GM21515 (cell line): ENCODE measurements around the gene CALHM2.

Source experiments
- ATAC-seq: cut with Tn5 transposase; IDR thresholded peaks from one replicate; pipeline ENCODE4 v1.9.1; 2021; ENCODE audit not compliant: unreplicated experiment

Gene CALHM2

DNA sequence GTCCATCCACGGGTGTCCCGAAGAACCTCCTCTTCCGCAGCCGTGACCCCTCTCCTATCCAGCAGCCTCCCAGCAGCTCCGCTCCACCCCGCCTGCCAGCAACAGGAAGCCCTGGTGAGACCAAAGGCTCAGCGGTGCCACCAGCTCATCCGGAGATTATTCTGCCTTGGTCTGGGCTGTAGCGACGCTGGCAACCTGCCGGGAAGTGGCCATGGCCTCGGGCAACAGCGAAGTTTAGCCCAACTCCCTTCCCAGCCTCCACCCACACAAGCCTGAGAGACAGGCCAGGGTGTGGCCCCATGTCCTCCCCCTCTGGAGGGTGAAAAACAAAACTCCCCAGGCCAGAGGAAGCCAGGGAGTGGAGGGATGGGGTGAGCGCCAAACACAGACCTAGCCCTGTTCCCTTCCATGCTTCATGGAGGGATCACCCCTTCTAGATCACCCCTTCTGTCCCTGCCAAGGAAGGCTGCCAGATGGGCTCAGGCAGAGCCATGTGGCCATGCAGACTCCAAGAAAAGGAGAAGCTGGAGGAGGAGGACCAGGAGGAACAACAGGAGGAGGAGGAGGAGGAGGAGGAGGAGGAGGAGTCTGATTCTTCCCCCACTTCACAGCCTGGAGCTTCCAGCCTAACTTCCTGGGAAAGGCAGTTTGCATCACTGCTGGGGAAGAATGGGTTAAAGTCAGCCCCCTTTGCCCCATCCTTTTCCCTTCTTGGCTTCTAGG is 918 bp downstream of the CALHM2 start:
- no peak for ATAC-seq

DNA sequence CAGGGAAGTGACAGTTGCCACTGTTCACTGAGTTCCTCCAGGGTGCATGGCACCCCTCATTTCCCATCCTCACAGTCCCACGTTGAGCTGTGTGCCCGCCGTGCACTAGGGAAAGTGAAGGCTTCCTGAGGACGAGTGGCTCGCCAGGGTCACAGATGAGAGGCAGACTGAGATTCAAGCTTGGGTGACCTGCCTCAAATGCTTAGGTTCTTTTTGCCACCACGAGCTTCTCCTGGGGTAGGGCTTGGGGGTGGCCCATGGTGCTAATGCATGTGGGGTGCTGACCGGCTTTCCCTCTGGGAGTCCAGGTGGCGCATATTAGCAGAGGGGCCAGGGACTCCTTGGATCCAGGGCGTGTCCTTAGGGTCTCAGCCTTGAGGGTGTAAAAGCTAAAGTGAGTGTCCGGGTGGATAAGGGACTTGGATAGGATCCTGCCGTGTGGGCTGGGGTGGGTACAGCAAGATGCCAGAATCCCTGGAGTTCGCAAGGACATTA is 1.9 kb downstream of the CALHM2 start:
- no peak for ATAC-seq

DNA sequence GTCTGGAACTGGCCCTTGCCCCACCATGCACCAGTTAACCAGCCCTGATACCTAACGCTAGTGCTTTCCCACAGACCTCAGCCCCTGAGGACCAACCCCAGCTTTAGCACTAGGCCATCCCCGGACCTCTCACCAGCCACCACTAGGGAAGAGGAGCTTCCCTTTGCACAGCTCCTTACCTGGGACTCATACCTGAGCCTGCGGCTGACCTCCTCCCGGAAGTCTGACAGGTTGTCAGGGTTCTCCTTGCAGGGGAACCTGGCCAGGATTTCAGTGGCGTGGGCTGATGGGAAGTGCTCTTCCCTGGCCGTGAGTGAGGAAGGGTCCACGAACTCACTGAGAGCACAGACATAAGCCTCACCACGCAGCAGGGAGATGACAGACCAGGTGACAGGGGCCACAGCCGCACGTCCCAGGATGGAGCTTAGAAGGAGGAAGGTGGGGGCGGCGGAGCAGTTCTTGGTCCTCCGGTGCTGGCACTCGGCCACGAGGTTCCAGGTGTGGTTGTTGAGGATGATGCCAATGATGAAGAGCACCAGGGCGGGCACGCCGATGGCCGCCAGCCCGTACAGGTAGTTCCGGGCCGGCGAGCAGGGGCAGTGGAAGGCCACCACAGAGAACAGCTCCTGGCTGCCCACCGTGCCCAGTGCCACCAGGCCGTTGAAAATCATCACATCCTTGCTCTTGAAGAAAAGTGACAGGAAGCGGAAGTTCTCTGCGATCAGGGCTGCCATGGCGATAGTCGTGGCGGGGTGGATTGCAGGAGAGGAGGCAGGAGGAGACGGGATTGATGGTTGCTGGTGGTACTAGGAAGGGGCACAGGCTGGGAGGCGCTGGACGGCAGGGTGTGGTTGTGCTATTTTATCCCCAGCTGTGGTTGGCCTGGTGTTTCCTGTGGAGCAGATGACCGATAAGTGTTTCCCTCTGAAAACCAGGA is 2.7 kb downstream of the CALHM2 start:
- no peak for ATAC-seq

DNA sequence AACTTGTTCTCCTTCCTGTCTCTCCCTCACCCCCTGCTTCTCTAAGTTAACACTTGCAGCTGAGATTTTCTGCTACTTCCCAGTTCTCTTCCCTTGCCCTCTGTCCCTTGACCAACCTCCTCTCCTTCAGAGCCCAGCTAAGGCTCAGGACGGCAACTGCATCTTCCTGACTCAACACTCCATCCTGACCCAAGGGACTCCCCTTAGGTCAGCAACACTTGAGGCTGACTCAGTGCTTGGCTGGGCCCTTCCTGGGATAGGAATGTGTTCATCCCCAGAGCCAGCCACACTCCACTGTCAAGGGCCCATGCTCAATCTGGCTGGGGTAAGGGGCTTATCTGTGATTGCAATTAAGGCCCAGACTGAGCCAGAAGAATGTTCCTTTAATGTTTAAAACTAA is 3.4 kb downstream of the CALHM2 start:
- no peak for ATAC-seq

DNA sequence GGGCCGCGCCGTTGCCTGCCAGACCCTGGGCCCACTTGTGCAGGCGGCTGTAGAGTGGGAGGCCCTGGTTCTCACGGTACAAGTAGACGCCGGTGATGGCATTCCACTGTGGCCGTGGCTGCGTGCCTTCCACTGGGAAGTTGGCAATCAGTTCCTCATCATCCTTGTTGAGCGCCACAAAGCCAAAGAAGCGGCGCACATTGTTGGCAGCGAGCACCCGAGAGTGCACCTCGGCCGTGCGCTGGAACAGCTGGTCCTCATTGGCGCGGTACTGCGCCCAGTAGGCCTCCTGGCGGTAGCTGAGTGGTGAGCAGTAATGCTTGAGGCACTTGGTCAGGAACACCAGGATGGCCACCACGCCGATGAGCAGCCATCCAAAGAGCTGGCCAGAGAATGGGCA is 5.0 kb downstream of the CALHM2 start:
- no peak for ATAC-seq

DNA sequence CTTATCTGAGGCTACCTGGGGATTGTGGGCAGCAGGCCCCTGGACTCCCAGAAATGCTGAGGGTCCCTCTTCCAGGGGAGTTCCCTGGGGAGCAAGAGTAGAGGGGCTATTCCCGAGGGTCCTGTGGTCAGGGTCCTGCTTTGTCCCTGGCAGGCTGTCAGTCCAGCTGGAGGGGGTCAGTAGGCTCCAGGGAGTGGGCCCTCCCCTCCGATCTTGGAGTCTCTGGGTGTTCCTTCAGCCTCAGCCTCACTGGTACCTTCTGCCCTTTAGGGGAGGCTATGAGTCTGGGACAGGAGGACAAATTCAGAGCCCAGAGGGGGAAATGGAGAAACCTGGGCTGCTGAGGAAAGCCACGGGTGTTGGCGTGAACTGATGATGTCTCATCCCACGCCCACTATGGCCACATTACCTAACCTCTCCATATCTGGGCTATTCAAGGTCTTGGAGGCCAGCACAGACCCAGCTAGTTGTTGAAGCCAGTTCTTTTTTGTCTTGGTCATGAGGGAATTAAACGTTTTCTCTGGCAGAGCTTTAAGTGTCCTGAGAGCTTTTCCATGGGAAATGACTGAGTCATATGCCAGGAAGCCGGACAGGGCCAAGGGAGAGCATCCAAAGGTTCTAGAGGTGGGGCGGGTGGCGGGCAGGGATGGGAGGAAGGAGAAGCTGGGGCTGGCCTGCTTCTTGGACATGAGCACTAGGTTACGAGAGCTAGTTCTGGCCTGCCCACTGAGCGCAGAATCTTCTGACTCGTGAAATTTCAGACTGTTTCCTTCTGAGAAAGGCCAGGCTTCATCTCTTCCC is 6.2 kb downstream of the CALHM2 start:
- ATAC-seq: no peak

DNA sequence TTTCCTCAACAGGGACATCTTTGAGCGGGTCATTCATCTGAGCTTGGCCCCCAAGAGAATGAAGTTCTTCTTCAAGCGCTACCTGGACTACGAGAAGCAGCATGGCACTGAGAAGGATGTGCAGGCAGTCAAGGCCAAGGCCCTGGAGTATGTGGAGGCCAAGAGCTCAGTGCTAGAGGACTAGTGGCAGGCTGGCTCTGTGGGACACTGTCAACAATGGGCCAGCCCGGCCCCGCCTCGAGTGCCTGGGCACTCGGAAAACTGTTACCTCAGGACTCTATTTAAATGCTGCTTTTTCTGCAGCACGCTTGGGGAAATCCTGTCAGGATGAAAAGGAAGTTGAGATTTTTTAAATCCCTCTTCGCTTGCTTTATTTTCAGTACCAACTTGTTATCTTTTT is 6.8 kb downstream of the CALHM2 start:
- ATAC-seq: no peak

DNA sequence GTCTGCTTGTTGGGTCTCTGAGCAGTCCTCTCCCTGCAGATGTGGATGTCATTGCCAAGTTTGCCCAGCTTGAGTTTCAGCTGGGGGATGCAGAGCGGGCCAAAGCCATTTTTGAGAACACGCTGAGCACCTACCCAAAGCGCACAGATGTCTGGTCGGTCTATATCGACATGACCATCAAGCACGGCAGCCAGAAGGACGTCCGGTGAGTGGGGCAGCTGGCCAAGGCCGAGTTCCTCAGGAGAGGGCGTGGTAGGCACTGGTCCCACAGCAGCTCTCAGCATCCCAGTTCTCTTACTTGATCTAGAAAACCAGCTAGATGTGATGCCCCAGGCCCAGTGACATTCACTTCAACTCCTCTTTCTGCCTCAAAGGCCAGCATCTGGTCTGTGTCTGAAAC is 7.7 kb downstream of the CALHM2 start:
- no peak for ATAC-seq

DNA sequence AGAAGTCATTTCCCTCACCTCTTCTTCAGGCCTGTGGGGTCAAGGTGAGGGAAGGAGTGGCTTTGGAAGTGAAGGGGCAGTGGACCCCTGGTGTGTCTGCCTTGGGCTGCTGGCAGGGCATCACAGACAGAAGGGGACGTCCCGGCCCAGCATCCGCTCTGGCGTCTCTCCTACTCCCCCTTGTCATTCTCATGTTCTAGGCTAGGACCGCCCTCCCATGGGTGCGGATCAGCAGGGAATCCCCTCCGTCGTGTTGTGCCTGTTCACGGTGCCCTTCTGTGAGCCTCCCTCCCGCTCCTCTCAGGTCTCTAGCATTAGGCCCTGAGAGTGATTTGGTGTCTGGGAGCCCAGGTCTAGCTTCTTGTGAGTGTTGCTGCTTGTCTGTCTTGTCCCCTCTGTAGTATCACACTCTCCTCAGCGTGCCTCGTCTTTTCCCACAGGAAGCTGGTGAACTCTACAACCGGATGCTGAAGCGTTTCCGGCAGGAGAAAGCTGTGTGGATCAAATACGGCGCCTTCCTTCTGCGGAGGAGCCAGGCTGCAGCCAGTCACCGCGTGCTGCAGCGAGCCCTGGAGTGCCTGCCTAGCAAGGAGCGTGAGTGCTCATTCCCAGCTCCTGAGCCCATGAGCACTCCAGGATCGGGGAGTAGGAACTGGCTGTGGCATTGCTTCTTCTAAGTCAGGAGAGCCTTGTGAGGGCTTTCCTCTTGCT is 8.5 kb downstream of the CALHM2 start:
- ATAC-seq: no peak

DNA sequence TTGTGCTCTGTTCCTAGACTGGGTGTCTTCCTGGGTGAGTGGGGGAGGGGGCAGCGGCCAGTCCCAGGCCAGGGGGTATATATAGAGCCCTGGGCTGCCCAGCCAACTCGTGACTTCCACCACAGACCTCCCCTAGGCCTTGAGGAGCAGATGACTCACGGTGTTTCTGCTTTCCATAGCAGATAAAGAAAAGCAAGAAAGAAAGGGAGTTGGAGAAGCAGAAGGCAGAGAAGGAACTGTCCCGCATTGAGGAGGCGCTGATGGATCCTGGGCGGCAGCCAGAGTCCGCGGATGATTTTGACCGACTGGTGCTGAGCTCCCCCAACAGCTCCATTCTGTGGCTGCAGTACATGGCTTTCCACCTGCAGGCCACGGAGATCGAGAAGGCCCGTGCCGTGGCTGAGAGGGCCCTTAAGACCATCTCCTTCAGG is 10.1 kb downstream of the CALHM2 start:
- no peak for ATAC-seq

DNA sequence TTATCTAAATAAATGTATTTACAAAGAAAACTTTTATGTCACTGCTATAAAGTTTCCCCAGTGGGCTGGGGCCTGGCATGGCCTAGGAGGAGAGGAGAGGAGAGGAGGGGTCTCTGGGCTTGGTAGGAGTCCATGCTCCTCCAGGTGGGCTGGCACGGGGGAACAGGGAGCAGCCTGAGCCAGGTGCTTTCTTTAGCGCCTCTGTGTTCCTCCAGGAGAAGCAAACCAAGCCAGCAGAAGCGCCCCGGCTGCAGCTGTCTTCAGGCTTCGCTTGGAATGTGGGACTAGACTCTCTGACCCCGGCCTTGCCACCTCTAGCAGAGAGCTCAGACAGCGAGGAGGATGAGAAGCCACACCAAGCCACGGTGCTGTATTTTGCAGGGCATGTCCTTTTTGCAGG is 10.6 kb downstream of the CALHM2 start:
- ATAC-seq: no peak

DNA sequence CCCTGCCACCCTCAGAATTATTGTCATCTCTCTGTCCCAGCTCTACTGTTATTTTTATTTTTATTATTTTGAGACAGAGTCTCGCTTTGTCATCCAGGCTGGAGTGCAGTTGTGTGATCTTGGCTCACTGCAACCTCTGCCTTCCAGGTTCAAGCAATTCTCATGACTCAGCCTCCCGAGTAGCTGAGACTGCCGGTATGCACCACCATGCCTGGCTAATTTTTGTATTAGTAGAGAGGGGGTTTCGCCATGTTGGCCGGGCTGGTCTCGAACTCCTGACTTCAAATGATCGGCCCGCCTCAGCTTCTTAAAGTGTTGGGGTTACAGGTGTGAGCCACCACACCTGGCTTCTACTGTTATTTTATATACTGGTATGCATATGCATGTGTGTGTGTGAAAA is 11.0 kb downstream of the CALHM2 start:
- ATAC-seq: no peak

DNA sequence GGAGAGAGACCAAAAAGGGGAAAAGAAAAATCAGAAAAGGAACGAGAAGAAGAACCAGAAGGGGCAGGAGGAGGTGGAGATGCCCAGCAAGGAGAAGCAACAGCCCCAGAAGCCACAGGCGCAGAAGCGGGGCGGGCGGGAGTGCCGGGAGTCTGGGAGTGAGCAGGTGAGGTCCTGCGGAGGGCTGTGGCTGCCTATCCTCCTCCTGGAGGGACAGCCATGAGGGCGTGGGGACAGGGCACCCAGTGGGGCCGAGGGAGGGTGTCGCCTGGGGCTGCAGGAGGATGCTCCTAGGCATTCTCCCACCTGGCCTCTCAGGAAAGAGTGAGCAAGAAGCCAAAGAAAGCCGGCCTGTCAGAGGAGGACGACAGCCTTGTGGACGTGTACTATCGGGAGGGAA is 11.8 kb downstream of the CALHM2 start:
- ATAC-seq: no peak

DNA sequence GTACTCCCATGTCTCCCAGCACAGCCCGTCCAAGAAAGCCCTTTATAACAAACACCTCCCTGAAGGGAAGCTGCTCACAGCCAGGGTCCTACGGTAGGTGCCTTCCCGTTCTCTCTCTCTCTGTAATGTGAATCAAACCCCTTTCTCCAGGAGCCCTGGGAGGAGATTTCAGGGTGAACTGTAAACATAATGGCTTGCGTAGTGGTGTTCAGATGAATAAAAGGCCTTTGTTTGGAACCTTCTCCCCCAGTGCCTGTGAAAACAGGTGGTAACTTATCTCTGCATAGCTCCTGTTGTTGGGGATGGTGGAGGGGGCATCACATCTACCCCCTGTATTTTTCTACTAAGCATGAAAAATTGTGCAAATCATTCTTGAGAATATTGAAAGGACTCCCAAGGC is 12.4 kb downstream of the CALHM2 start:
- ATAC-seq: no peak

DNA sequence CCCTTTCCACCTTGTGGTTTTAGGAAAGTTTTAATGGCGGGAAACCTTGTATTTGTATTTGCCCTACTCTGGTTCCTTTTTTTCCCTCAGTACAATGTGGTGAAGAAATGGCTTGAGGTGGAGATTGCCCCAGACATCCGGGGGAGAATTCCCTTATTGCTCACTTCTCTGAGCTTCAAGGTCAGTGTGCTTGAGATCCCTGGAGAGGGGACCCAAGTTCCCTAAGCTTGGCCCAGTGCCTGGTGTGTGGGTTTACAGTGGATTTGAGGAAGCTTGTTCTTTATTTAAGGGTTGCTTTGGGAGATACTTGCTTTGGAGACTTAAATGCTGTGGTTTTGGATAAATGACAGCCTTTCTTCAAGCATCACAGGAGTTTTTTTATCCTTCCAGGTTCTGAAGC is 18.3 kb downstream of the CALHM2 start:
- ATAC-seq: no peak

DNA sequence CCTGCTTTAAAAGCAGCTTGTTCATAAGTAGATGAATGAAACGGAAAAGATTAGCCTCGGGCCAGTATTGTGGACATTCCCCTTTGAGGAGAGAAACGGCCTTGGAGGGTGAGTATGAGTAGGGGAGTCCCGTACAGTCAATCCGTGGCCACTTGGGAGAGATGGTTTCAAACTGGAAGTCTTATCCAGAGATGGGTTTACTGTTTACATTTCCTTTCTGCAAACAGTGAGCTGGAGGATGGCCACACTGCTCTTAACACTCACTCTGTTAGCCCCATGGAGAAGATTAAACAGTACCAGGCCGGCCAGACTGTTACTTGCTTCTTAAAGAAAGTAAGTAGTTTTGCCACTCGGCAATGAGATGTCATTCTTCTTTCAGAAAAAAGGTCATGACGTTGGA is 20.3 kb downstream of the CALHM2 start:
- ATAC-seq: no peak

DNA sequence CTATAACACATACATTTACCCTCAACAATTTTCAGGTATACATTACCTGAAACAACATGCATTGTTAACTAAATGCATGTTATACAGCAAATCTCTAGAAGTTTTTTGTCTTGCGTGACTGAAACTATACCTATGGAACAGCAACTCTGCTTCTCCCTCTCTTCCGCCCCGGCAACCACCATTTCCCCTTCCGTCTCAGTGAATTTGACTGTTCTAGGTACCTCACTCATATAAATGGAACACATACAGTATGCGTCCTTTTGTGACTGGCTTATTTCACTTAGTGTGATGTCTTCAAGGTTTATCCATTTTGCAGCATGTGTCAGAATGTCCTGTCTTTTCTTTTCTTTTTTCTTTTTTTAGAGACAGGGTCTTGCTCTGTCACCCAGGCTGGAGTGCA is 22.5 kb downstream of the CALHM2 start:
- no peak for ATAC-seq

DNA sequence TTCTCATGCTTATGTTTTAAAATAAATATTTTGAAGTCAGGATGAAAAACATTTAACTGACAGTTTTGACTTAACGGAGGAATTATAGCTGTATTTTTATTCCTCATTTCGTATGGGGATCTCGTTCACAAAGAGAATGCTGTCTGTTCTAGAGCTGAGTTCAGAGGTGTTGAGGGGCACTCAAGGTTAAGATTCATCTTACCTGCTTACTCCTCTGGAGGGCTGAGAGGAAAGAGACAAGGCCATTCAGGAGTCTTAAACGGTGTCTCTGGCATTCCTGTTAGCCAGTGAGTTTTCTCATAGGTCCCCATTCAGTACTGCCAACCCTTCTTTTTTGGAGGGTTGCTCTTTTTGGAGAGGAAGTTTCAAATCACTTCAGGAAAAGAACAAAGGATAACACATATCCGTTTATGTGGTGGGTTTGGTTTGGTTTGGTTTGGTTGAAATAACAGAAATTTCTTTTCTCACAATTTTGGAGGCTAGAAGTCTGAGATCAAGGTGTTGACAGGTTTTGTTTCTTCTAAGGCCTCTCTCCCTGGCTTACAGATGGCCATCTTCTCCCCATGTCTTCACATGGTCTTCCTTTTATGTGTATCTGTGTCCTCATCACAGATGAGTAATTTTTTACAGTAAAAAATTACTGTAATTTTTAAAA is 23.1 kb downstream of the CALHM2 start:
- no peak for ATAC-seq

DNA sequence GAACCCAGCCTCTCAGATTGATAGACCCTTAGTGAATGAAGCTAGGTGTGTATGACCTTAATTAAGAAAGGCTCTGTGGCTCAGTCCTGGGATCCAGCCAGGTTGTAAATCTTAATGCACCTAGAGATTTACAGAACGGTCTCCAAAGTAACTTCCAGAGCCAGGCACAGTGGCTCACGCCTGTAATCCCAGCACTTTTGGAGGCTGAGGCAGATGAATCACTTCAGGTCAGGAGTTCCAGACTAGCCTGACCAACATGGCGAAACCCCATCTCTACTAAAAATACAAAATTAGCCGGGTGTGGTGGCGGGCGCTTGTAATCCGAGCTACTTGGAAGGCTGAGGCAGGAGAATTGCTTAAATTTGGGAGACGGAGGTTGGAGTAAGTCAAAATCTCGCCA is 24.3 kb downstream of the CALHM2 start:
- ATAC-seq: no peak

DNA sequence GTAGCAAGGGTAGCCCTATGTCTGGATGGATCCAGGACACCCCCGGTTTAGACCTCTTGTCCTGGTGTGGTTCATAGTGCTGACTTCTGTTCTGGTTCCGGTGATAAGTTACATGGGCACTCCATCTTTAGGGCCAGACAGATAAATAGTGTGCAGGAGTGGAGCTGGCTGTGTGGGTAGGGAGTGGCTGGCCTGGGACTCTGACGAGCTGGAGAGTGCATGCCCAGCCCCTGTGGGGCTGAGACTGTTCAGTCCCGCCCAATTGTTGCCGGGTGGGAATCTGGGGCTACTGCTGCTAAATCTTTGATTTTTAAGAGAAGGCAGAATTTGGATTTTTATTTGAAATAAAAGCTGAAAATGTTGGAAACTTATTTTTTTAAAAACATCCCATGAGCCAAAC is 28.4 kb downstream of the CALHM2 start:
- ATAC-seq: no peak
